ENCODE measurements around the gene GABPB2. TPM values are rescaled to one million over a fixed set of nuclear protein-coding genes. Genes with fewer than 3 reads are reported as not detected.

Gene GABPB2
- total and polyA plus RNA-seq, 9 donors, result 3.7 to 8.2 (median 4.9) TPM

DNA sequence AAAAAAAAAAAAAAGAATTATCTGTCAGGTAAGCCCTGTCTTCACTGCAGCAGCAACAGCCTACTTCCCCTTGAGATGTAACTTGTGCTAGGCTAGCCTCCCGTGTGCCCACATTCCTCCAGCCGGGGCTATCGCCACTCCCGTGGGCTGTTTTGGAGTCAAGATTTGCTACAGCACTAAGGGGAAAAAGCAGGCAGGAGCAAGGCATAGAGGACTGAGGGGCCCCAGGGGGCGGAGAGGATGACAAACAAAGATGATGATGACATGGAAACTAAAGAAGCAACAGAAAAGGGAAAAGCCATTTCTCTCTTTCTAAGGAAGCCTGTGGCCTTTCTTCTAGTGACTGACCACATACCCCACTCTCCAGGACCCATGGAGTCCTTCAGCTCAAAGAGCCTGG is 87.8 kb downstream of the GABPB2 start:
- no peaks in the 10 kb centered on the region for H3K4me1 ChIP-seq (ENCODE audit: control insufficient read depth, insufficient read depth, low read length)
- 76% methylated on average over 5 of the region's 5 CpGs for WGBS (ENCODE audit: insufficient coverage)
- no peak for DNase-seq
- no peaks in the 10 kb centered on the region for H3K9me3 ChIP-seq (replicated peaks; ENCODE audit: control insufficient read depth, low read depth, low read length)
- no peak overlapping the region for H3K4me3 ChIP-seq (ENCODE audit: low read length)
- no peak overlapping the region for H3K27ac ChIP-seq (ENCODE audit: low read length)
- peaks cover 47% of the 10 kb centered on the region for H3K36me3 ChIP-seq (ENCODE audit: control insufficient read depth, insufficient read depth, low read length)
- no peaks in the 10 kb centered on the region for H3K27me3 ChIP-seq (ENCODE audit: control insufficient read depth, insufficient read depth, low read length)

DNA sequence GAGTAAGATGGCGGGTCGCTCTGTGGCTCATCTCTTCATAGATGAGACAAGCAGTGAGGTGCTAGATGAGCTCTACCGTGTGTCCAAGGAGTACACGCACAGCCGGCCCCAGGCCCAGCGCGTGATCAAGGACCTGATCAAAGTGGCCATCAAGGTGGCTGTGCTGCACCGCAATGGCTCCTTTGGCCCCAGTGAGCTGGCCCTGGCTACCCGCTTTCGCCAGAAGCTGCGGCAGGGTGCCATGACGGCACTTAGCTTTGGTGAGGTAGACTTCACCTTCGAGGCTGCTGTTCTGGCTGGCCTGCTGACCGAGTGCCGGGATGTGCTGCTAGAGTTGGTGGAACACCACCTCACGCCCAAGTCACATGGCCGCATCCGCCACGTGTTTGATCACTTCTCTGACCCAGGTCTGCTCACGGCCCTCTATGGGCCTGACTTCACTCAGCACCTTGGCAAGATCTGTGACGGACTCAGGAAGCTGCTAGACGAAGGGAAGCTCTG is 88.2 kb downstream of the GABPB2 start:
- WGBS (ENCODE audit: insufficient coverage), result 87% methylated on average over 20 of the region's 22 CpGs
- Histone ChIP-seq H3K27ac (ENCODE audit: low read length) (no peak overlapping the region), H3K9me3 (replicated peaks; ENCODE audit: control insufficient read depth, low read depth, low read length) (no peaks in the 10 kb centered on the region), H3K4me3 (ENCODE audit: low read length) (no peak overlapping the region), H3K27me3 (ENCODE audit: control insufficient read depth, insufficient read depth, low read length) (no peaks in the 10 kb centered on the region), H3K4me1 (ENCODE audit: control insufficient read depth, insufficient read depth, low read length) (no peaks in the 10 kb centered on the region), H3K36me3 (ENCODE audit: control insufficient read depth, insufficient read depth, low read length) (peaks cover 47% of the 10 kb centered on the region)
- DNase-seq, result no peak

DNA sequence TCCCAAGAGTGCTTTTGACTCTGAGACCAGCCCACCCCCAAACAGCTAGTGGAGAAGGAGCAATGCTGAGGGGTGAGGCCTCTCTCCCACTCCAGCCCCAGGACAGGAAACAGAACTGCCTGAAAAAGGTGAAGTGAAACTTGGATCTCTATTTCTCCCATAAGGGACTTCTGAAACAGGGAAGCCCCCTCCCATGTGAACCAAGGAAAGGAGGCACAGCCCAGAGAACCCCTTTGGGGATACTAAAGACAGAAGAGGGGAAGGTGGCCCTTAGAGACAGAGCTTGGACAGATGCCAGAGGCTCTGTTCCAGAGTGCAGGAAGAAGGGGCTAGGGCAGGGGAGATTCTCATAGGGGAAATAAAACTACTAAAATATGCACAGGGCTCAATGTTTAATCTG is 88.8 kb downstream of the GABPB2 start:
- Histone ChIP-seq H3K4me1 (ENCODE audit: control insufficient read depth, insufficient read depth, low read length) (peaks cover 1% of the 10 kb centered on the region), H3K4me3 (ENCODE audit: low read length) (no peak overlapping the region), H3K36me3 (ENCODE audit: control insufficient read depth, insufficient read depth, low read length) (peaks cover 47% of the 10 kb centered on the region)

DNA sequence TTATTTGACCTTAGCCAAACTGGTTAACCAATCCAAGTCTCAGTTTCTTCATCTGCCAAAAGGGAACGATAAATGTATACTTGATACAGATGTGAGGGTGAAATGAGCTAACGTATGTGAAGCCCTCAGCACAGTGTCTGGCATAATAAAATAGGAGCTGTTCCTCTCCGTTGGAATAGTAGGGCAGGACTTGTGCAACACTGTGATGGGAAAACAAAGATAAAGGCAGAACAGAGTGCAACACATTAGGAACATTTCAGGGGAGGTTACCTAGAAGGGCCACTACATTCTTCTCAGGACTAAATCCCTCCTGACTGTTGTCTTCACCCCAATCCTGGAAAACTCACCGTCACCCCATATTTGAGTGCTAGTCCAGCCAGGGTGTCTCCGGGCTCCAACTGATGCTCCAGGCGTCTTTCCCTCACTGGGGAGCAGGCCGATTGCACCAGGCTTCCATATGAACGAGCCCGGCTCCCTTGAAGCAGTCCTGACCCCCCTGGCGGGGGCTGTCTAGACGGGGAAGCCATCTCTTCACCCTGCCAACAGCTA is 94.2 kb downstream of the GABPB2 start:
- peaks cover 19% of the 10 kb centered on the region for H3K4me1 ChIP-seq (ENCODE audit: control insufficient read depth, insufficient read depth, low read length)
- no peaks in the 10 kb centered on the region for H3K9me3 ChIP-seq (replicated peaks; ENCODE audit: control insufficient read depth, low read depth, low read length)
- H3K27ac ChIP-seq (ENCODE audit: low read length), result peak overlapping the region; percentile 94
- peak overlapping the region; percentile 96 for H3K4me3 ChIP-seq (ENCODE audit: low read length)
- H3K27me3 ChIP-seq (ENCODE audit: control insufficient read depth, insufficient read depth, low read length), result no peaks in the 10 kb centered on the region
- H3K36me3 ChIP-seq (ENCODE audit: control insufficient read depth, insufficient read depth, low read length), result peaks cover 41% of the 10 kb centered on the region
- WGBS (ENCODE audit: insufficient coverage), result 10% methylated on average over 7 of the region's 11 CpGs
- DNase-seq, result peak; percentile 25

More for the DNA sequence above, 88.8 kb downstream of the GABPB2 start:
- Histone ChIP-seq H3K27ac (ENCODE audit: low read length) (no peak overlapping the region), H3K9me3 (replicated peaks; ENCODE audit: control insufficient read depth, low read depth, low read length) (no peaks in the 10 kb centered on the region), H3K27me3 (ENCODE audit: control insufficient read depth, insufficient read depth, low read length) (no peaks in the 10 kb centered on the region)
- DNase-seq, result peak; percentile 50

DNA sequence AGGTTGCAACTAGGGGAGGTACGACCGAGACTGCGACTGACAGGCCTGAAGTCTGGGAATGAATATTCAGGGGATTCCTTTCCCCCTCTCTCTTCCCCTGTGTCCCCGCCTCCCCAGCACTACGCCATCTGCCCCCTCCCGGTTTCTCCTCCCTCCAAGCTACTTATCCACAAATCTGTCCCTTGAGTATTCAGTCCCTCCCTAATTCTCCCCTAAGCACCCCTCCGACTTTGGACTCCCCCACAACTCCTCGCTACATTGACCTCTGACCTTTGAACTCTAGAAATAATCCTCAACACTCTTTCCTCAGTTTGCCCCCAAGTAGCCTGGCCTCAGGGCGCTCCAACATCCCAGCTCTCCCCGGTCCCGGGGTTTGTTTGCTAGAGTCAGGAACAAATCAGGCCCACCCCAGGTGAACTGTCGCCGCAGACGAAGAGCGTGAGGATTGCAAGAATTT is 94.7 kb downstream of the GABPB2 start:
- 2% methylated on average over 12 of the region's 15 CpGs for WGBS (ENCODE audit: insufficient coverage)
- peaks cover 21% of the 10 kb centered on the region for H3K4me1 ChIP-seq (ENCODE audit: control insufficient read depth, insufficient read depth, low read length)
- H3K36me3 ChIP-seq (ENCODE audit: control insufficient read depth, insufficient read depth, low read length), result peaks cover 41% of the 10 kb centered on the region
- peak; percentile 87 for DNase-seq
- no peaks in the 10 kb centered on the region for H3K27me3 ChIP-seq (ENCODE audit: control insufficient read depth, insufficient read depth, low read length)
- no peaks in the 10 kb centered on the region for H3K9me3 ChIP-seq (replicated peaks; ENCODE audit: control insufficient read depth, low read depth, low read length)
- peak overlapping the region; percentile 96 for H3K4me3 ChIP-seq (ENCODE audit: low read length)
- peak overlapping the region; percentile 94 for H3K27ac ChIP-seq (ENCODE audit: low read length)

DNA sequence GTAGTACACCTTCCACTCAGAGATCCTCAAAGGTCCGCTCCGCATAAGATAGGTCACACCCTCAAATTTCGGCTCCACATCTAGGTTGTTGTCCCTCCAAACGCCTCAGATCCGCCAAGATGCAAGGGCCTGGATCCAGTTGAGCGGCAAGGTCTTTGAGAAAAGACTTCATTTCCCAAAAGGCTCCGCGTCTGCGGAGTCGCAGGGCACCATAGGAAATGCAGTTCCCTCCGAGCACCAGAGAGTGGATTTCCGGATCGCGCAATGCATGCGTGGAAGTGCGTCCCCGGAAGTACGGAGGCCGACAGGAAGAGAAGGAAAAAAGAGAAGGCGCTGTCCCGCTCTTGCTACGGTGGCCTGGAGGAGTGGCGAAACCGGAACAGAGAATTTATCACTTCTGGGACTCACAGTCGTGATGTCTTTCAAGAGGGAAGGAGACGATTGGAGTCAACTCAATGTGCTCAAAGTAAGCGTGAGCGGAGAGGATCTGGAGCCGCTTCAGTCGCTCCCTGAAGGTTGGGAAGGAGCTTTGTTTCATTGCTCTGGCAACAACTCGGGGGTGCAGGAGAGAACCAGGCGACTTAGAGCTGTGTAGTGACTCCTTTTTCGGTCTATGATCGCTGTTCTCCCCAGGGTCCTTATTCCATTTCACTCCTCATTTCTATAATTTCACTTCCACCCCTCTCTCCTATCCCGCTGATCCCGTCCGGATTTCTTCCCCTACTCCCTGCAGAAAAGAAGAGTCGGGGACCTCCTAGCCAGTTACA is 95.4 kb downstream of the GABPB2 start, which contains the start of the genes LYSMD1 and SCNM1:
Gene LYSMD1 (minus strand): TSS at position 165 of the 767 bp plus-strand sequence. CDS start 644 bp downstream, outside the sequence.
Gene SCNM1 (plus strand): TSS at position 407 of the 767 bp plus-strand sequence. CDS start 9 bp downstream, at position 416.
- DNase-seq, result peak; percentile 100
- no peaks in the 10 kb centered on the region for H3K27me3 ChIP-seq (ENCODE audit: control insufficient read depth, insufficient read depth, low read length)
- H3K36me3 ChIP-seq (ENCODE audit: control insufficient read depth, insufficient read depth, low read length), result peaks cover 41% of the 10 kb centered on the region
- H3K4me3 ChIP-seq (ENCODE audit: low read length), result peak within 1 kb of the TSS; percentile 96
- WGBS (ENCODE audit: insufficient coverage), result under 1% methylated on average over 36 of the region's 38 CpGs
- H3K4me1 ChIP-seq (ENCODE audit: control insufficient read depth, insufficient read depth, low read length), result peaks cover 26% of the 10 kb centered on the region
- H3K27ac ChIP-seq (ENCODE audit: low read length), result peak within 1 kb of the TSS; percentile 94
- H3K9me3 ChIP-seq (replicated peaks; ENCODE audit: control insufficient read depth, low read depth, low read length), result no peaks in the 10 kb centered on the region

DNA sequence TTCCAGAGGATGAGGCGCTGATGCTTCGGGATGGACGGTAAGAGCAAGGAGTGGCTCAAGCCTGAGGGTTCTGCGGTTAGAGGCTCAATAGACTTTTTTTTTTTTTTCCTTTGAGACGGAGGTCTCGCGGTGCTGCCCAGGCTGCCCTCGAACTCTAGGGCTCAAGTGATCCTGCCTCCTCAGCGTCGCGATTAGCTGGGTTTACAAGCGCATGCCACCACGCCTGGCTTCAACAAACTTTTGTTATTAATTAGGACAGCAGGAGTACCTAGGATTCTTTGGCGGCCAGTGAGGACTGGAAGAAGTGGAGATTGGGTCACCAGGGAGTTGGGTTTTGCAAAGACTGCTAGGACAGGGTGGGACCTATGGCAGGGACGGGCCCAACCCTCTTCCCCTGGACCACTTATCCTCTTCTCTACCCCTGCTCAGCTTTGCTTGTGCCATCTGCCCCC is 96.0 kb downstream of the GABPB2 start:
- peak overlapping the region; percentile 89 for H3K27ac ChIP-seq (ENCODE audit: low read length)

DNA sequence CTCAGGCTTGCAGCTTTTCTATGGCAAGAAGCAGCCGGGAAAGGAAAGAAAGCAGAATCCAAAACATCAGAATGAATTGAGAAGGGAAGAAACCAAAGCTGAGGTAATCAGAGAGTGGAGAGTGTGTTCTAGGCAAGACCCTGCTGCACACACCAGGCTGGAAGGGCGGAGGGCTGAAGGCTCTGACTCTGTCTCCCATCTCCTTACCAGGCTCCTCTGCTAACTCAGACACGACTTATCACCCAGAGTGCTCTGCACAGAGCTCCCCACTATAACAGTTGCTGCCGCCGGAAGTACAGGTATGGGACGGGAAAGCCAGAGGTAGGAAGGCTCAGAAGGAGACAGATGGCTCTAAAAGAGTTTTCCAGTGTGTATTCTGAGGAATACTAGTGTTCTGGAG is 96.6 kb downstream of the GABPB2 start:
- Histone ChIP-seq H3K36me3 (ENCODE audit: control insufficient read depth, insufficient read depth, low read length) (peaks cover 44% of the 10 kb centered on the region), H3K4me1 (ENCODE audit: control insufficient read depth, insufficient read depth, low read length) (peaks cover 27% of the 10 kb centered on the region), H3K27ac (ENCODE audit: low read length) (no peak overlapping the region), H3K9me3 (replicated peaks; ENCODE audit: control insufficient read depth, low read depth, low read length) (no peaks in the 10 kb centered on the region), H3K4me3 (ENCODE audit: low read length) (peak overlapping the region; percentile 96), H3K27me3 (ENCODE audit: control insufficient read depth, insufficient read depth, low read length) (no peaks in the 10 kb centered on the region)
- no peak for DNase-seq
- 86% methylated on average over 2 of the region's 6 CpGs for WGBS (ENCODE audit: insufficient coverage)

More for the DNA sequence above, 96.0 kb downstream of the GABPB2 start:
- Histone ChIP-seq H3K4me1 (ENCODE audit: control insufficient read depth, insufficient read depth, low read length) (peaks cover 27% of the 10 kb centered on the region), H3K27me3 (ENCODE audit: control insufficient read depth, insufficient read depth, low read length) (no peaks in the 10 kb centered on the region), H3K4me3 (ENCODE audit: low read length) (peak overlapping the region; percentile 96), H3K36me3 (ENCODE audit: control insufficient read depth, insufficient read depth, low read length) (peaks cover 42% of the 10 kb centered on the region), H3K9me3 (replicated peaks; ENCODE audit: control insufficient read depth, low read depth, low read length) (no peaks in the 10 kb centered on the region)
- no peak for DNase-seq
- WGBS (ENCODE audit: insufficient coverage), result no CpG with 5 or more reads among the region's 15 CpGs

DNA sequence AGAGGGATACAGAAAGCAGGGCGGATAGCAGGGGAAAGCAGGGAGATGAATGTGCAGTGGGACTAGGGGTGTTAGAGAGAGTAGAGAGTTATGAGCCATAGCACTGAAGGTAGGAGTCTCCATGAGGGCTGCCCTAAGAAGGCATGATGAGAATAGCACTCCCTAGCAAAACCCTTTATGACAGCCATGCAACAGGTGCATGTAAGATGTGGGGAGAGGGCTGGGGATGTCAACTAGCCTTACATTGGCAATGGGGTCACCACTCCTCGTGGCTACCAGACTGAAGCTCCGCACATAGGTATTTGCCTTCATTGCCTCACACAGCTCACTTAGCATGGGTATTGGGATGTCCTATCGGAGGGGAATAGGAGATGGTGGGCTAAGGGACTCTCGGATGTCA is 100.6 kb downstream of the GABPB2 start:
- Histone ChIP-seq H3K9me3 (replicated peaks; ENCODE audit: control insufficient read depth, low read depth, low read length) (no peaks in the 10 kb centered on the region), H3K27ac (ENCODE audit: low read length) (no peak overlapping the region), H3K27me3 (ENCODE audit: control insufficient read depth, insufficient read depth, low read length) (no peaks in the 10 kb centered on the region), H3K4me1 (ENCODE audit: control insufficient read depth, insufficient read depth, low read length) (peaks cover 36% of the 10 kb centered on the region), H3K4me3 (ENCODE audit: low read length) (no peak overlapping the region), H3K36me3 (ENCODE audit: control insufficient read depth, insufficient read depth, low read length) (peaks cover 66% of the 10 kb centered on the region)
- WGBS (ENCODE audit: insufficient coverage), result 75% methylated on average over 1 of the region's 5 CpGs
- no peak for DNase-seq
